Measurements from ENCODE around the gene SOX6.
A peak's percentile ranks its signal among the peaks of the same experiment; 100 is the strongest.

The SOX6 gene

DNA sequence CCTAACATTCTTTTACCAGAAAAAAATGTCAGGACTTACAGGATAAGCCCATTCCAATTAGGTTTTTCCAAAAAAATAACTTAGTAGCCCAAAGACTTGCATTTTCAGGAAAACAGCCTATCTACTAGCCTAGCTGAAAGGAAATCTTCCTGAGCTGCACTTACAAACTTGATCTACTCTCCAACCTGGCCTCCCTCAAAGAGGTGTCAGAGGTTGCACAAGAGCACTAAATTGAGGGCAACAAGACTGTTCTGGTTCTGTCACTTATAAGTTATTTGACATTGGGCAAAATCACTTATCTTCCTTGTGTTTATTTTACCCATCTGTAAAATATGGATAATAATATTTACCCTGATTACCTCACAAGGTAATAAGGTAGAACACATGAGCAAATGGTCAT is 7.9 kb upstream of the SOX6 start:
- no peak for DNase-seq

DNA sequence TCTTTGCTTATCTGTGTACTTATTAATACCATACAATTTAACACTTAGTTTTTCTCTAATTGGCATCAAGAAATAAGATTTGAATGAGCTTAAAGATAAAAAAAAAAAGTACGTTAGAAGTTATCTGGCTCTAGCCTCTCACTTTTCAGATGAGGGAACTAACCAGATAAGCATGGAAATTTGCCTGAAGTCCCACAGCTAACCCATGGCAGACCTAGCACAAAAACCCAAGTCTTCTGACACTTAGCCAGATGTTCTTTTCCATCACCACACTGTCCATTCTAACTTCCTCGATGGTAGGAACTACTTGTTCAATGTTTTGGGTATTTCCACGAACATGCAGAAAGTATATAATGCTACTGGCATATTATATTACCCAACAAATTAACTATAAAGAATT is 7.4 kb upstream of the SOX6 start:
- DNase-seq: no peak

DNA sequence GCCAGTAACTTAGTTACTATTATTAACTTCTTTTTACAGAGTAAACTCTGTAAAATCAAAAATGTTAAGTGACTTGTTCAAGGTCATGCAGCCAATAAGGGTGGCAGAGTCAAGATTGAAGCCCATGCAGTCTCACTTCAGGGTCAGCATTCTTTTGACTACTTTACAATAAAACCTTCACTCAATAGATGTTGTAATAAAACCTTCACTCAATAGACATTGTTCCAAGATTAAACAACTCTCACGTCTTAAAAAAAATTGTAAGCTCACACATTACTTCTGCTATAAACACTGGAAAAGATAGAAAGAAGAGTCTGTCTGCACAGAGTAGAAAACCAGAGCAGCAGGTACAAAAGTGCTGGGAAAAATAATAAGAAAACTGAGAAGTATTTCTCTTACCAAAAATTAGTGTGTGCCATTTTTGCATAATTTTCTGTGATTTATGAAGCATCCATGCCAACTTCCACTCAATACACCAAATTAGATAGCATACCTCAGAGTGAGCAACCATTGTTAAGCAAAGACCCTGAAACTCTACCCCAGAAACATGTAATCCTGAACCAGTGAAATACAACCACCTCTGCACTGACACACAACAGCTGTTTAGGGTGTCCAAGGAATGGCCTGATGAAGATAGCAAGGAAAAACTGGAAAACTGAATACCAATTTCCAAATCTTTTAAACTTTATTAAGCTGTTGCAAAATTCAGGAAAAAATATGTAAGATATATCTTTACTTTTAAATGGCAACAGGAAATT is 4.9 kb upstream of the SOX6 start:
- no peak for DNase-seq

DNA sequence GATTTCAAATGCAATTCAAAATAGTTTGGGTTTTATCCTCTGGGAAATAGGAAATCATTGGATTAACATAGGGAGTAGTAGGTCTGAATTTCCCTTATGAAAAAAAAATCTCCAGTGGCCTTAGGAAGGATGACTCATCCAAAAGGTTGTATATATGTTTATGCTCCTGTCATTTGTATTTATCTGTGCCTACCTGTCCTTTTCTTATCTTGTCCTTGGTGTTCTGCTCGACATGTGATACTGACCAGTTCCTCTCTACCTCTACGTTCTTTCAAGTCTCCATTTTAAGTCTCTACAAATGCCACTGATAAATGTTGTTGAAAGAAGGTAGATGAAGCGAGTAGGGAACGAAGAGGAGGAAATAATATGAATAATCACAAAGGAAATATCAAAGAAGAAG is 3.0 kb upstream of the SOX6 start:
- DNase-seq: no peak

DNA sequence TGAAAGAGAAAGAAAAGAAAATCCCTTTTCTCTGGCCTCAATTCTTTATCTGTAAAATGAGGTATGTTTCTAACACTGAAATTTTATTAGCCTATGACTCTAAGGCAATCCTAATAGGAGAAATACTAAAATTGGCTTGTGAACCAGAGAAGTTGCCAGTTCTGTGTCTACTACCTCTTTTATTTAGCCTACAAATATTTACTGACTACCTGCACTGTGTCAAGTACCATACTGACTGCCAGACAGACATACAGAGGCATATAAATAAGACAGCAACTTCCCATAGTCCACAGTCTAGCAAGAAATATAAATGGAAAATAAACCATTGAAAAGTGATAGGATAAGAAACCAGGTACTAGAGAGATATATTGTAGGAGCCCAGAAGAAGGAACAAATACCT is 2.4 kb upstream of the SOX6 start:
- DNase-seq: no peak

DNA sequence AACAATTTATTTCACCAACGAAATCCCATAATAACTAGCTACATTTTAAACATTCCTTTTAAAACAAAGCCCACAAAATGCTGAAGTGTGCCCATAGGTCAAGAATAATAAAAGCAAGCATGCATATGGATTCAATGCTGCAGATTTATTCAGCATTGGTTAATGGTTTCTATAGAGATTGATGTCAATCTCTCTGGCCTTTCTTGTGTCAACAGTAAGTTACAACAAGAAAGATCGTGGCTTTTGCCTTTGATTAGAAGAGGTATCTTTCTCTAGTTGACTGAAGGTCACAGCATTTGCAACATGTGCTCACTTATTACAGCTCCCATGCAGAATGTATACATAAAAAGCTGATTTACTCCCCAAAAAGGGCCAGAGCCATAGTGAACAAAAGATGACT is 1.4 kb upstream of the SOX6 start:
- no peak for DNase-seq

DNA sequence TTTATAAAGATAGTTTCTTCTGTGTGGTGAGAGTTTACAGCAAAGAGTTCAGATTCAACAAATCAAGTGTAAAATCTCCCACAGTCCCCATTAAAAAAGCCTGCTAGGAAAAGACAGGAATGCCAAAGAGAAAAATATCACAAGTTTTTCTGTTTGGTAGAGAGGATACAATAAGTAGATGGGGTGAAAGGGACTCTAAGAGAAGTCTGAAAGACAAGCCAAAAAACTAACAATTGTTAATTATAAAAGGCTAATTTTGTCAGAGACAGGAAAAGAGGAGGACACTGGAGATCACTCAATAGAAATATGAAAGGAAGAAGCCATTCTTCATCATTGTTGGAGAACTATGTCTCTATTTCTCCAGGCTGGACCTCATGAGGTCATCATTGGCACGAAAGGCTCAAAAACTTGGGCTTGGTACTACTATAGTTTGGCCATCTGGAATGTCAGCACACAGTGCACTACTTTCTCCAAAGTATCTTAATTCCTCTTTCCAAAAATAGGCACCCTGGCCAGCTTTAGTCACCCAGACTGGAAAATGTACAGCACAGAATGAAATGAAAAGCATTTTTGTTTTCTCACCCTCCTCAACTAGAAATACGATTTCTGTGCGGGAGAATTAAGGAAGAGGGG is 531 bp upstream of the SOX6 start:
- peak; percentile 78 for DNase-seq

DNA sequence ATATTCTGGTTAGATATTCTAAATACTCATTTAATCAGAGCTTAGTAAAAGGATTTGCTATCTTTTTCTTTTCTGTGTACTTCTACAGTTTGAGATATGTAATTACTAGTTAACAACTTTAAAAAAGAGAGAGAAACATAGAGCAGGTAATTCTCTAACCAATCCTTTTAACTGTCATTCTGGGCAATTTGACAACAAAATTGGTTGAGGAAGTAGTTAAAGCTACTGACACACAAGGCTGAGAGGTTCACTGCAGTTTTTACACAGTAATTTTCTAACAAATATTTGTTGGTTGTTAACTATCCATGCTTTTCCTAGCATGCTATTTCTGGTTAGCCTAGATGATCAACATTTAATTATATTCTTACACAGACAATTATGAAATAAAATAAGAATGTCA is 3.6 kb downstream of the SOX6 start:
- DNase-seq: no peak

DNA sequence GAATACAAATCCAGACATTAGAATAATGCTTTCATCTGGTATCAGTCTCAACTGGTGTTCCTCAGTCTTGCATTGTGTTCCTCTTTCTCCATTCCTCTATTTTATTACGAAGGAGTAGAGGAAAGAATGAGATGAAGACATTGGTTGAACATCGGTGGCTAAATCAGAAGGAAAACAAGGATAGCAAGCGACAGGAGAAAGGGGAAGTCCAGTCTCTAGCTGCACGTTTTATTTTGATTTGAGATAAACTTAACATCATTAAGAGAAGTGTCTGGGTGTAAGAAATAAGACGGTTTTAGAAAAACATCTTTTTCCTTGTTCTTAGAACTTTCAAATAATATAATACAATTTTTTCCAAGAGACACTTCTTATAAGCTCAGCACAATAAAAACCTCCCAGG is 6.2 kb downstream of the SOX6 start:
- DNase-seq: no peak

DNA sequence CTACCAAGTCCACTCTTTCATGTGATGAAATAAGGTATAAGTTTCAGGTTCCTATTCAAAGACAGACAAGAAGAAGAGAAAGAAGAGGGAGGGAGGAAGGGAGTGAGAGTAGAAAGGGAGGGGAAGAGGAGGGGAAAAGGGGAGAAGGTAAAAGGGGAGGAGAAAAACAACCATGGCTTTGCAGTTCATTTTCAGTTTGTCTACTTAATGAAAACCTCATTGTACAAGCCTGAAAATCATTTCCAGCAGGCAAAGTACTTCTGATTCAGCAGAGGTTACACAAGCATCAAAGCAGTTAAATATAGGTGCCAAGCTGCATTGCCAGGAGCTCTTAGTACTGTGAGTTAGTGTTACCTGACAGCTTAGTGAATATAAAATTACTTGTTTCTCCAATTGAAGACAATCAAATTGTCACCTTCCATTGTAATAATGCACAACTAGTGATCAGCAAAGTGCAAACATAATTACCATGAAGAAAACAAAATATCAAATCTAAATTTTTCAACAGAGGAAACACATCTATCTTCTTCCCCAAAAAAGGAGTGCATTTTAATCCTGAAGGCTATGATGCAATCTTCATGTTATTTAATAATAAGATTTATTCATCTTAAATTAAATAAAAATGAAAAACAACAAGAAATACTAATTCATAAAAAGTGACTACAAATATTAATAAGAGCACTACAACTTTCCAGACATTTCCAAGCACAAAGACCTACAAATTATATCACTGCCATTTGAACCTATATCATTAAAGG is 8.2 kb downstream of the SOX6 start:
- DNase-seq: no peak

DNA sequence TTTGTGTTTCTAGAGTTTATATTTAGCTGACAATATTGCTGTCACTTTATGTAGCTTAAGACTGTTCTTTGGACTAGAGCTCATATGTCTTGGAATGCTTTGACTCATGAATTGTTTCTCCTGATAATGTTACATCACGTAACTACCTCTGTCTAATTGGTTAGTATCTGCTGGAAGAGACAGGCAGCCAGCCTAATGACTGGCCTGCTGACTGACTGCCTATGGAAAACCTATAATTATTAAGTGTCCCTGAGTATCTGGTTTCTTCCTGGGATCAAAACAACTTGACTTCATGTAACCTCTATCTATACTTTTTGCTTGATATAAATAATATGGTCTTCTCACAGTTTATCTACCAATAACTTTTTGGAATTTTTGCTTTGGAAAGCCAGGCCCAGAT is 9.4 kb downstream of the SOX6 start:
- DNase-seq: peak; percentile 57

DNA sequence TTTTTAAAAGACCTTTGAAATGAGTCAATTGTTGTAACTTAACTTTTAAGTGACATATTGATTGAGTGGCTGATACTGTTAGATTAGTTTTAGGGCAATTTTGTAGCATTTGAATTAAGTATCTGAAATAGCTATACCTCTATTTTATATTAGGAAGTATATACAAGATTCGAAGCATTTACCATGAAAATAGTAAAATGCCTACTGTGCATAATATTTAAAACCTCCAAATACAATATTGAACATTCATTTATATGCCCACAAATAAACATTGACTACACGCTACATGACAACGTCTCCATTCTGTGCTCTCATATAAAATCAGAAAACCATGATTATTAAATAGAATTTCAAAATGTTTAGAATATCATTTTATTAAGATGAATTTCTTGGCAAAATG is 14.5 kb downstream of the SOX6 start:
- DNase-seq: no peak

DNA sequence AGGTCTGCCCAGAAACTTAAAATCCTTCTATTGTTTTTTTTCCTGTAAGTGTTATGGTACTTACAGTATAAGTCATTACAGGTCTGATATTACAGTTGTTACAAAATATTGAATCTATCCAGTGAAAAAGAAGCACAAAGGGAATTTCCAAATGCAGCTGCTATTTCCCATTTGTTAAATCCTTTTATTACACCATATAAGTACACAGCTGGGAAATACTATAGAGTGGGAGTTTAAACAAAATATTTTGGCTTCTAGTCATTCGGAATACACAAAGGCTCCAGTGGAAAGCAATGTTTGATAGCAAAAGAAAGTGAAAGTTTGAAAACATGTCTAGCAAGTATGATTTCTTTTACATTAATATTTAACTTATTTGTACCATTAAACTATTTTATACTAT is 18.0 kb downstream of the SOX6 start:
- DNase-seq: no peak

DNA sequence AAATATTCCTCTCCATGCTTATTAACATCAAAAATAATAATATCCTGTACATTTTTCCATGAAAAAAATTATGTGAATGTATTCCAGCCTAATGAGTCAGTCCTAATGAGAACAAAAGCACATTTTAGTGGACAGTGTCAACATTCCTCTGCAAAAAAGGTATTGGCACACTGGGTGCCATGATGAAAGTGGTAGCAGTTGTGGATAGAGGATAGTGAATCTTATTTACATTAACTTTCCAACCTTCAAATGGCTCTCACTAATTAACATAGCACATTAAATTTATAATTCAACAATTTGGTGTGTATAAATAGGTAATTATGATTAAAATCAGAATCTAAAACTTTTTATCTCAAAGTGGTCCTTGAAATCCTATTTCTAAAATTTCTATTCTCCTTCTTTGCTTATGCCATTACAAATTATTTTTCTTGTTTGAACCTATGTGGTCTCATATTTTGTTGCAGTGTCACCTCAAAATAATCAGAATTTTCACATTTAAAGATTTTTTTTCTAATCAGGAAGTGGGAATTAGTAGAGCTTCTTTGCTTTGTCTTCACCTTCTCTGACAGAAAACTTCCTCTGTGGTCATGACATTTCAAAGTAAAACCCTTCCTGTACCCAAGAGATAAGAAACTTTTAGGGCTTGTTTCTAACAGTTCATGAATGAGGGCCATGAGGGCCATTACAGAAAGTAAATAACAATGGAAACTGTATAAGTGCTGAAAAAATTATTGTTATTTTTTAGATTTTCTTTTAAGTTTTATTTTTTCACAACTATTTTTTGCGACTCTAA is 18.7 kb downstream of the SOX6 start:
- no peak for DNase-seq

DNA sequence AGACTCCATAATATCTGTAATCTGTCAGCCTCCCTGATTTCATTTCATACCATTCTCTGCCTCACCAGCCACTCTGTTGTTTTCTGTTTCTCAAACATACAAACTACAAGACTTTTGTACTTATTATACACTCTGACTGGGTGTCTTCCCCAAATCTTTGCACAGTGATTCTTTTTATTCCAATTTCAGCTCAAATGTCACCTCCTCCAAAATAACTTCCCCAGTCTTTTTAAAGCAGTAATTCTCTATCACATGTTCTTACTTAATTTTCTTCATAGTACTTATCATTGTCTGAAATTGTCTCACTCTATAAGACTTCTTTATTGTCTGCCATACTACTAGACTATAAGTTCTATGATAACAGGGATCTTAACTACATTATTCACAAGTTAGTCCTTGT is 19.6 kb downstream of the SOX6 start:
- no peak for DNase-seq

DNA sequence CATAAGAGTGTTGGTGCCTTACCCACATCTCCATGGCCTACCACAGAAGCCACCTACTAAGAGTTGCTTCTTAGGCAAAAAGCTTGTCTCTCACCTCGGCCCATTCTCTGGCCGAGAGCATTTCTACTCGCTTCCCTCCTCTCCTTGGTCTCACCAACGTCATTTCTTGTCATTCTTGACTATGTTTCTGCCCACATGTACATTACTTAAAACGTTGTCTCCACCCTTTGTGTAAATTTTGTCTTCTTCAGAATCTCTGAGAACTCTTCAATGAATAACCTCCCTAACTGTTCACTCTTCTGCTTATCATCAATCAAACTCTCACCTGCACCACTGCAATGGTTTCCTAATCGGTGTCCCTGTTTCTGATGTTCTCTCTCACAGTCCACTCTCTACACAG is 20.1 kb downstream of the SOX6 start:
- DNase-seq: no peak

DNA sequence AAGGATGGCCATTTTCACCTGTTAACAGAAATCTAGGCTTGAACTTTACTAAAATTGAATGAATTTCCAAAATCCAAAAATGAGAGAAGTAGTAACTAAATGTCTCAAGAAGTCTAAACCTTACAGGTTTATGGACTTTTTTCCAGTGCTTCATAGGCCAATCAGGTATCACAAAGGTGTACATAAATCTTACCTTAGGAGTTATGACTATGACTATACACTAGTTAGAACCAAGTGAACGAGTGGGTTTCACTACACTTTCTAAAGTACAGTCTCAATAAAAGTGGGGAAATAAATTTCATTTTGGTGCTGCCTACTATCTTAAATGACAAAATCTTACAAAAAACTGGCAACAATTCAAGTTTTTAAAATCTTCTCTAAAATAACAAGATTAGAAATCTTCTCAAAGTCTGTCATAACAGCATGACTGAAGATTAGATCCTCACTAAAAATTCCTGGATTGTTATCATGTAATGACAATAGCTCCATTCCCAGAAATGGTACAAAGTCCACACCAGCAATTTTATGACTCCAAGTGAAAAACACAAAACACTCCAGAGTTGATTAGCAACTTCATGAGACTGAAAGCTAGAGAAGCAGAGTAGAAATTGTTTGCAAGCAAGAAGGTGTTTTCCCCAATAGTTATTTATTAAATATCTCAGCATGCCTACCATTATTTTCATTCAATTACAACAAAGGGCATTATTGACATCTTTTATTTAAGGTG is 20.9 kb downstream of the SOX6 start:
- no peak for DNase-seq

DNA sequence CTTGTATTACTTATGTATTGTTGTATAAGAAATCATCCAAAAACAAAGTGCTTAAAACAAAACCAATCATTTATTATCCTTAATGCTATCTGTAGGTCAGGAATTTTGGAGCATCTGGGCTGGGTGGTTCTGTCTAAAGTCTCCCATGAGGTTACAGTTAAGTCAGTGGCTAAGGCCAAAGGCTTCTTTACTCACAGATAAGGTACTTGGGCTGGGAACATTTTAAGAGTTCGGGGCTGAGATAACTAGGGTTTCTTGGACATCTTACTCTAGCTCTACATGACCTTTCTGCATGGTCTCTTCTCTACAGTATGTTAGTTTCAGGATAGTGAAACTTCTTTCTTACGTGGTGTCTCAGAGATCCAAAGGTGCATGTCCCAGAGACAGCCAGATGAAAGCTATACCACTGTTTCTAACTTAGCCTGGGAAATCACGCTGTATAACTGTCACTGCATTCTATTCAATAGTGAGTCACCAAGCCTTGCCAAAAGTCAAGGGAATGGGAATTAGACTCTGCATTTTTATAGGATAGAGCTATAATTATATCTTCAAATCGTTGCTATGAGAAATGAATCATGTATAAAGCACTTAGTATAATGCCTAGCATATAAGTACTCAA is 29.6 kb downstream of the SOX6 start:
- peak; percentile 88 for DNase-seq

DNA sequence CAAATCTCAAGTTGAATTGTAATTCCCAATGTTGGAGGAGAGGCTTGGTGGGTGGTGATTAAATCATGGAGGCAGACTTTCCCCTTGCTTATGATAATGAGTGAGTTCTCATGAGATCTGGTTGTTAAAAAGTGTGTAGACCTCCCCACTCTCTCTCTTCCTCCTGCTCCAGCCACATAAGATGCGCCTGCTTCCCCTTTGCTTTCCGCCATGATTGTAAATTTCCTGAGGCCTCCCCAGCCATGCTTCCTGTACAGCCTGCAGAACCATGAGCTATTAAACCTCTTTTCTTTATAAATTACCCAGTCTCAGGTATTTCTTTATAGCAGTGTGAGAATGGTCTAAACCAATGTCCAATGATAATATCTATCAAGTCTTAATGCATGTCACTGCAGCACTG is 34.2 kb downstream of the SOX6 start:
- DNase-seq: no peak

DNA sequence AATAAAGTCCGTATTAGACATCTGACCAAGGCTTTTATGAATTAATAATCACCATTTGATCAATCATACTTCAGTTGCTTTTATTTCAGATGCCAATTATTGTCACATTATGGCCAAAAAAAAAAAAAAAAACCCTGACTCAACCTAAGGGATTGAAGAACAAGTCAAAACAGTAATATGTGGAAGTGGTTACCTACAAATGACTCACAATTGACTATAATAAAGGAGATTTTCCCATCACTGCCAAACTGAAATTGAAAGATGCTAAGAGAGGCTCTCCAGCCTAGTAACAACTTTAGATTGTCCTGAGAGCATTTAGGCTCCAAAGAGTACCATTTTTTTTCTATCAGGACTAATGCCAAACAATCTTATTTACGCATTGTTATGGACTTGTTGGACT is 35.2 kb downstream of the SOX6 start:
- peak; percentile 7 for DNase-seq

DNA sequence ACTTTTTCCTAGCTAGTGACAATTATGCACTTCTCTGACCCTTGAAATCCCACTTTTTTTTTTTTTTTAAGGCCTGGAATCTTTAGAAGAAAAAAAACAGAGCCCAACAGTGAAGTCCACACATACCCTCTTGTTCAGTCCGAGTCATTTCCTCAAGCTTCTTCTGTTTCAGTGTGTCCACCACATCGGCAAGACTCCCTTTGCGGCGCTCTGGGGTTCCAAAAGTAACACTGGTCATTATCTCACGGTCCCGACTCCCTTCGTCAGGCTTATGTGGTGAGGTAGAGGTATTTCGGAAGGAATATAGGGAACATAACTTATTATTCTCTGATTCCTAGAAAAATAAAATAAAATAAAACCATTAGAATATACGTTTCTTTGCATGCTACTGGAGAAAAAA is 38.0 kb downstream of the SOX6 start:
- no peak for DNase-seq

DNA sequence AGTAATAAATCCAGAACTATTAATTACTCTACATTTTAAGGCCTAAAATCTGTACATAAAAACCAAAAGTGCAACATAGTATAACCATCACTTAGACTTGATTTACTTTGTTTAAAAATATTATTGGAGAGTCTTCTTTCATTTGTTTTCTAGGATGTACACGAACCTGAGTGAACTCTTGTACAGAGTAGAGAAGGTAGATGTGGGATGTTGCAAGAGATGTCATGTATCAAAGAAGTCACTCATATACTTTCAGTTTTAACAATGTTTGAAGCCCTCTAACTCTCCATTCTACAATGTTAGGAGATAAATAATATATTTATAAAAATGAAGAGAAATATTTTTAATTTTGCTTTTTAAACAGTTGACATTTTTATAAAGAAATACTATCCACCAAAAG is 38.6 kb downstream of the SOX6 start:
- DNase-seq: no peak

Measured in fibroblast of skin of back (primary cell).